Hepatocyte (in vitro differentiated cells): ENCODE measurements around the gene MEGF11.

Experiments
- EZH2 ChIP-seq: fragments of 200-600 bp; sonication (generic); IDR thresholded peaks from 2 replicates; pipeline ENCODE4 v1.6.1; 2016; ENCODE audit warnings: antibody characterized with exemption, mild to moderate bottlenecking, borderline replicate concordance
- EZH2phosphoT487 ChIP-seq: fragments of 200-600 bp; sonication (generic); IDR thresholded peaks from one replicate; pipeline ENCODE4 v1.6.1; 2018; ENCODE audit warnings: antibody characterized with exemption, mild to moderate bottlenecking, low read depth, moderate library complexity; ENCODE audit not compliant: unreplicated experiment, severe bottlenecking
- TF ChIP-seq, protein P1 (sequence below): fragments of 200-600 bp; sonication (generic); IDR thresholded peaks from 2 replicates; pipeline ENCODE4 v1.5.1; 2016; ENCODE audit warnings: antibody characterized with exemption, mild to moderate bottlenecking; ENCODE audit not compliant: poor library complexity

DNA sequence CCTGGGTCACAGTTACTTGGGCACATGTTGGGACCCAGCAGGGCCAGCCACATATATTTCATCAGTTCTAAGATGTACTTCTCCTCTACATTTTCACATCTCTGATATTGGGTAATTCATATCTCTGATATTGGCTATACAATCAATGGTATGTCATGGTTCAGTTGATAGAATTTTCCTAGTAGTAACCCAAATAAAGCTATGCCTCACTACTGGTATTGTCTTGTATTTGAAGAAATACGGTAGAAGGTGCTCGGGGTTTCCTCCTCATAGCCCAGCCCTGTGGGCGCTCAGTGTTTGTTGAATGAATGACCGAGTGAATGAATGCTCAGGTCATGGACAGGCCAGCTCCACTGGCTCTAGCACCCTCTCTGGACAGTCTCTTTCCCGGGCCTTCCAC lies 290.2 kb downstream of the MEGF11 start:
- TF ChIP-seq, protein P1, sequence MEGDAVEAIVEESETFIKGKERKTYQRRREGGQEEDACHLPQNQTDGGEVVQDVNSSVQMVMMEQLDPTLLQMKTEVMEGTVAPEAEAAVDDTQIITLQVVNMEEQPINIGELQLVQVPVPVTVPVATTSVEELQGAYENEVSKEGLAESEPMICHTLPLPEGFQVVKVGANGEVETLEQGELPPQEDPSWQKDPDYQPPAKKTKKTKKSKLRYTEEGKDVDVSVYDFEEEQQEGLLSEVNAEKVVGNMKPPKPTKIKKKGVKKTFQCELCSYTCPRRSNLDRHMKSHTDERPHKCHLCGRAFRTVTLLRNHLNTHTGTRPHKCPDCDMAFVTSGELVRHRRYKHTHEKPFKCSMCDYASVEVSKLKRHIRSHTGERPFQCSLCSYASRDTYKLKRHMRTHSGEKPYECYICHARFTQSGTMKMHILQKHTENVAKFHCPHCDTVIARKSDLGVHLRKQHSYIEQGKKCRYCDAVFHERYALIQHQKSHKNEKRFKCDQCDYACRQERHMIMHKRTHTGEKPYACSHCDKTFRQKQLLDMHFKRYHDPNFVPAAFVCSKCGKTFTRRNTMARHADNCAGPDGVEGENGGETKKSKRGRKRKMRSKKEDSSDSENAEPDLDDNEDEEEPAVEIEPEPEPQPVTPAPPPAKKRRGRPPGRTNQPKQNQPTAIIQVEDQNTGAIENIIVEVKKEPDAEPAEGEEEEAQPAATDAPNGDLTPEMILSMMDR: no peak
- TF ChIP-seq EZH2 (no peak), EZH2phosphoT487 (no peak)
